Measurements from ENCODE around the gene ZNF672.

GRCh38 chr1:248793592-248793991 lies 44.4 kb upstream of the ZNF672 start:
- no peak for TF ChIP-seq YY1 (IDR thresholded peaks at IDR 0.05; ENCODE audit: insufficient read depth, insufficient read length)
- TF ChIP-seq ZNF274 (IDR thresholded peaks at IDR 0.05; ENCODE audit: low read depth, low read length): no peak
